Placental epithelial cell (primary cell): ENCODE measurements around the gene TMEM41B. TPM values are rescaled to one million over a fixed set of nuclear protein-coding genes. Genes with fewer than 3 reads are reported as not detected.

Experiments
- small RNA-seq: library from RNA; depleted of rRNA; stranded (forward); fragments of <200 nt; gene quantifications from one replicate; pipeline ENCODE3, GENCODE V24; 2012
- total RNA-seq: library from RNA; depleted of rRNA; stranded (reverse); fragments of >200 nt; gene quantifications from 2 replicates; pipeline ENCODE4 v1.2.3, GENCODE V29; 2012

TMEM41B gene, protein sequence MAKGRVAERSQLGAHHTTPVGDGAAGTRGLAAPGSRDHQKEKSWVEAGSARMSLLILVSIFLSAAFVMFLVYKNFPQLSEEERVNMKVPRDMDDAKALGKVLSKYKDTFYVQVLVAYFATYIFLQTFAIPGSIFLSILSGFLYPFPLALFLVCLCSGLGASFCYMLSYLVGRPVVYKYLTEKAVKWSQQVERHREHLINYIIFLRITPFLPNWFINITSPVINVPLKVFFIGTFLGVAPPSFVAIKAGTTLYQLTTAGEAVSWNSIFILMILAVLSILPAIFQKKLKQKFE
- 32.6 and 54.0 TPM in 2 replicates for total RNA-seq

DNA sequence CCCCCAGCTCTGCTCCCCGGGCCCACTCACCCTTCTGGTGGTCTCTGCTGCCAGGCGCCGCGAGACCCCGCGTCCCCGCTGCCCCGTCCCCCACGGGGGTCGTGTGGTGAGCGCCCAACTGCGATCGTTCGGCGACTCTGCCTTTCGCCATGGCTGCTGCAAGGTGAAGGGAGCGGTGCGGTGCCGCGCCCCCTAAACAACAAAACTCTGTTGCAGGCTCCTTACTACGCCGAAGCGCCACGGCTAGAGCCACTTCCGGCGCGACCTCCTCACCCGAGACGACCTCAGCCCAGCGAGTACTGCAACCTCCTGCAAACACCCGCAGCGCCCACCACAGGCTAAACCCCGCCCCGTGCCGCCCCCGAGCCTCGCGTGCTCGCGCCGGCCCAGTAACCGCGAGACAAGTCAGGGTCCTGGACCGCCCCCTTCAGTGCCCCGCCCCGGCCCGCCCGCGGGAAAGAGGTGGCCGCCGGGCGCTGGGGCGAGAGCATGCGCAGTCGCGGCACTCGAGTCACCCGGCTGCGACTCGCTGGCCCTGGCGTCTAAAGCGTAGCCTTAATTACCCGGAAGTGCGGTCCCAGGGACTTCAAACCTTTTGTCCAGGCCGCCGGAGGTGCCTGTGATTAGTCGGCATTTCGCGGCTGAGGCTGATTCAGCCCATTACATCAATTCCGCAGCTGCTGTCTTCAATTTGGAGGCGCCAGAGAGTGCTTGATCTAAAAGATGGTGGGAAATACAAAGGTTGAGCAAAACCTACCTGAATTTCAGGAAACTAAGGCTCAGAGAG, at the start of gene TMEM41B:
Gene TMEM41B, minus strand, starts transcription at position 303 of the 787 bp plus-strand sequence. Its CDS starts 152 bp downstream, at position 151.

DNA sequence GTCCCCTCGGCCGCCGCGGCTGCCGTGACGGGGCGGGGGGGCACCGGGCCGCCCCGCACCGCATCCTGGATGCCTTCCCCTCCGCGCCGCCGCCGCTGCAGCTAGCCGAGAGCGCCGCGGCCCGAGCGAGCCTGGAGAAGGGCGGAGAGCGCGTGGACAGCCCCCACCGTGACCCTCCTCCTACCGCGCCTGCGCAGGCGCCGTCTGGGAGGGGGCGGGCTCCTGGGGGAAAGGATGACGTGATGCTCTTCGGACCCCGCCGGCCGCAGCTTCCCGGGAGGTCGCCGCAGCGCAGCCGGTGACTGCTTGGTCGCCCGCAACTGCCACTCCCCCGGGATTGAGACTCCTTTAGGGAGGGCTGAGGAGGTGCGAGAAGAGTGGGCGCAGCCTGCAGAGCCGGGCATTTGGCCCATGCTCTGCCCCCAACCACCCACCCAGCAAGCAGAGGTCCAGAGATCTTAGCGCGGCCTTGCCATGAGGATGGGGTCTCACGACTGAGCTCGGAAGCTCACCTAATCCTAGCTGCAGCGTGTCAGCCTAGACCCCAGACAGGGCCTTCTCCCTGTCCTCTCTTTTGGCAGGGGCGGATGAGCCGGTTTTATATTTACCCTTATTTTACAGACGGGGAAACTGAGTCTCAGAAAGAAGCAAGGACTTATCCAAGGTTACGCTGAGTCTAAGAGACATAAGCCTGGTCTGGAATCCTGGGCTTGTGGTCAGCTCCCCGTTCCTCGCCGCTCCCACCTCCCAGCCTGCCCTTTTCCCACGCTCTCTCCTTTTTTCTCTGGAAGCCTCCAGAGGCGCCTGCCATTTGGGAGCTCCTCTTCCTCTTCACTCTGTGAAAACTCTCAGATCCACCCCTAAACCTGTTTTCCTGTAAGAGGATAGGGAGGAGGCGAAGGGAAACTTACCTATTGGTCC, 48.9 kb downstream of the TMEM41B start, which contains the start of gene DENND5A:
Gene DENND5A, minus strand, starts transcription at position 140 of the 921 bp plus-strand sequence. CDS start 281 bp downstream, outside the sequence.

Small RNA genes lying within 50 kb of the gene (small RNA-seq; reads per million reads assigned to genes)
- not detected for gene RF00017

Other genes starting within 250 kb of the TMEM41B start
- 0.33 and 1.6 TPM in 2 replicates for gene SCUBE2, start 223.0 kb downstream of the TMEM41B start, total RNA-seq
- gene DENND5A, start 49.2 kb downstream of the TMEM41B start, total RNA-seq: 79.4 and 112 TPM in 2 replicates
- 161 and 179 TPM in 2 replicates for gene IPO7, start 70.1 kb upstream of the TMEM41B start, total RNA-seq
- gene ZNF143, start 146.4 kb upstream of the TMEM41B start, total RNA-seq: 19.3 and 21.2 TPM in 2 replicates